NB4 (cell line): Measurements from ENCODE around the gene SMIM28.

Source experiments
- DNase-seq: peaks from one replicate; pipeline ENCODE4 v3.0.0; 2010; ENCODE audit warnings: low read depth
- H3K4me3 ChIP-seq: one replicate; pipeline ENCODE4 v1.5.1; 2011; ENCODE audit warnings: mild to moderate bottlenecking, low read depth, low read length, moderate library complexity
- MYC ChIP-seq: IDR thresholded peaks from 2 replicates; pipeline ENCODE4 v1.6.1; 2011; ENCODE audit warnings: low read depth, low read length
- POLR2A ChIP-seq: IDR thresholded peaks from 2 replicates; pipeline ENCODE4 v1.6.1; 2011; ENCODE audit warnings: mild to moderate bottlenecking; ENCODE audit not compliant: insufficient read length; ENCODE audit errors: extremely low read depth
- TF ChIP-seq, protein P1 (sequence below): IDR thresholded peaks from 2 replicates; pipeline ENCODE4 v1.6.1; 2011; ENCODE audit warnings: low read depth, low read length
- TF ChIP-seq, protein P2 (sequence below): IDR thresholded peaks from one replicate; pipeline ENCODE4 v1.5.1; 2012; ENCODE audit warnings: low read depth, low read length

Gene SMIM28

DNA sequence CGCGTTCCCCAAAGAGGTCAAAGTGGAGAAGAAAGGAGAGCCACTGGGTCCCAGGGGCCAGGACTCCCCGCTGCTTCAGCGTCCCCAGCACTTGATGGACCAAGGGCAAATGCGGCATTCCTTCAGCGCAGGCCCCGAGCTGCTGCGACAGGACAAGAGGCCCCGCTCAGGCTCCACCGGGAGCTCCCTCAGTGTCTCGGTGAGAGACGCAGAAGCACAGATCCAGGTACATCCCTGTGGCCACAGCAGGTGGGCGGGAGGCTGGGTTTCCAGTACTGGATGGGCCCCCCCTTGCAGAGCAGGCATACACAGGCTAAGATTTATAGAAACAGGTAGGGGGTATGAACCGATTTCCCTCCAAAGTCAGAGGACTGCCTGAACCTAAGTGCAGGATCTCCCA is 42.7 kb upstream of the SMIM28 start:
- TF ChIP-seq POLR2A (no peak), MYC (no peak)
- no peak overlapping the region for H3K4me3 ChIP-seq
- DNase-seq = no peak

DNA sequence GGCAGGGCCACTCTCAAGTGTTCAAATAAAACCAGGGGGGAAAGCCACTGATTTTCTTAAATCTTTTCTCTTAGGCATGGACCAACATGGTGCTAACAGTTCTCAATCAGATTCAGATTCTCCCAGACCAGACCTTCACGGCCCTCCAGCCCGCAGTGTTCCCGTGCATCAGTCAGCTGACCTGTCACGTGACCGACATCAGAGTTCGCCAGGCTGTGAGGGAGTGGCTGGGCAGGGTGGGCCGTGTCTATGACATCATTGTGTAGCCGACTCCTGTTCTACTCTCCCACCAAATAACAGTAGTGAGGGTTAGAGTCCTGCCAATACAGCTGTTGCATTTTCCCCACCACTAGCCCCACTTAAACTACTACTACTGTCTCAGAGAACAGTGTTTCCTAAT is 41.5 kb upstream of the SMIM28 start:
- TF ChIP-seq, protein P1, sequence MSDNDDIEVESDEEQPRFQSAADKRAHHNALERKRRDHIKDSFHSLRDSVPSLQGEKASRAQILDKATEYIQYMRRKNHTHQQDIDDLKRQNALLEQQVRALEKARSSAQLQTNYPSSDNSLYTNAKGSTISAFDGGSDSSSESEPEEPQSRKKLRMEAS = no peak
- TF ChIP-seq, protein P2, sequence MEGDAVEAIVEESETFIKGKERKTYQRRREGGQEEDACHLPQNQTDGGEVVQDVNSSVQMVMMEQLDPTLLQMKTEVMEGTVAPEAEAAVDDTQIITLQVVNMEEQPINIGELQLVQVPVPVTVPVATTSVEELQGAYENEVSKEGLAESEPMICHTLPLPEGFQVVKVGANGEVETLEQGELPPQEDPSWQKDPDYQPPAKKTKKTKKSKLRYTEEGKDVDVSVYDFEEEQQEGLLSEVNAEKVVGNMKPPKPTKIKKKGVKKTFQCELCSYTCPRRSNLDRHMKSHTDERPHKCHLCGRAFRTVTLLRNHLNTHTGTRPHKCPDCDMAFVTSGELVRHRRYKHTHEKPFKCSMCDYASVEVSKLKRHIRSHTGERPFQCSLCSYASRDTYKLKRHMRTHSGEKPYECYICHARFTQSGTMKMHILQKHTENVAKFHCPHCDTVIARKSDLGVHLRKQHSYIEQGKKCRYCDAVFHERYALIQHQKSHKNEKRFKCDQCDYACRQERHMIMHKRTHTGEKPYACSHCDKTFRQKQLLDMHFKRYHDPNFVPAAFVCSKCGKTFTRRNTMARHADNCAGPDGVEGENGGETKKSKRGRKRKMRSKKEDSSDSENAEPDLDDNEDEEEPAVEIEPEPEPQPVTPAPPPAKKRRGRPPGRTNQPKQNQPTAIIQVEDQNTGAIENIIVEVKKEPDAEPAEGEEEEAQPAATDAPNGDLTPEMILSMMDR = no peak
- TF ChIP-seq MYC (no peak), POLR2A (no peak)
- no peak for DNase-seq
- H3K4me3 ChIP-seq = no peak overlapping the region

DNA sequence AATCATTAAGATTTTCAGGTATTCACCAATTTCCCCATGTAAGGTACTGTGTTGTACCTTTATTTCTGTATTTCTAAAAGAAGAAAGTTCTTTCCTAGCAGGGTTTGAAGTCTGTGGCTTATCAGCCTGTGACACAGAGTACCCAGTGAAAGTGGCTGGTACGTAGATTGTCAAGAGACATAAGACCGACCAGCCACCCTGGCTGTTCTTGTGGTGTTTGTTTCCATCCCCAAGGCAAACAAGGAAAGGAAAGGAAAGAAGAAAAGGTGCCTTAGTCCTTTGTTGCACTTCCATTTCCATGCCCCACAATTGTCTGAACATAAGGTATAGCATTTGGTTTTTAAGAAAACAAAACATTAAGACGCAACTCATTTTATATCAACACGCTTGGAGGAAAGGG is 40.6 kb upstream of the SMIM28 start:
- TF ChIP-seq MYC (no peak), POLR2A (no peak)
- TF ChIP-seq, protein P1 = no peak
- TF ChIP-seq, protein P2 = no peak
- DNase-seq = no peak
- H3K4me3 ChIP-seq = no peak overlapping the region

DNA sequence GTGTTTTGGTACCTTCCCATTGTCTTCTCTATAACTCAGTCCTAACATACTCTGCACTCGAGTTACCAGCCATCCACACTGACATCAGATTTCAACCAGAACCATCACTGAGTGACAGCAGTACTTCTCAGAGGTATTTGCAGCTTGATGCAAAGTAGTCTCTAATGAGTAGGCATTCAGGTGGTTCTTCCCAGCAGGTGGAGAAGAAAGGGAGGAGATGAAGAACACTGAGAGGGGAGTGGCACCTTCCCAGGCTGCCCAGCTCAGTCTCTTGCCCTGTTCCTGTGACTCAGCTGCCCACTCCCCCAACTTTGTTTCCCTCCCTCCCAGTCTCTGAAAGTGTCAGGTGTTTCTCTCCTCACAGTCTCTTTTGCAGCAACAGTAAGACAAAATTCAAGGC is 38.7 kb upstream of the SMIM28 start:
- no peak for TF ChIP-seq MYC
- TF ChIP-seq, protein P1 = no peak
- TF ChIP-seq POLR2A = no peak
- TF ChIP-seq, protein P2 = no peak

DNA sequence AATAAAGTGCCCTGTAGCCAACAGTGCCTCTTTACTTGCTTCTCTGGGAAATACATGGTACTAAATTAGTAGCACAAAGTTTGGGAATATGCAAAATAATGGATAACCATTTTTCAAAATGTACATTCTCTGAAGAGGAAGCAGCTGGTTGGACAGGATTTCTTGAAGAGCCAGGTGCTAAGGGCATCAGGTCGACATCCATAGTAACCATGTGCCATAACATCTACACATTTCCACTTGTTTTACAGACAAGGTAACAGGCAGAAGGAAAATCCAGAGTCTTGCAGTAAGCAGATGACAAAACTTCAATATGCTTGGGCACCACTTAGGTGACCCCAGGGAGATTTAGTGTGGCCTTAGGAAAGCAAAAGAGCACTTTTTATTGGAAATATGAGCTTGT is 36.5 kb upstream of the SMIM28 start:
- DNase-seq = no peak
- TF ChIP-seq POLR2A = no peak
- TF ChIP-seq, protein P2 = no peak
- TF ChIP-seq, protein P1 = no peak
- TF ChIP-seq MYC = no peak
- H3K4me3 ChIP-seq = no peak overlapping the region

More for the DNA sequence above, 38.7 kb upstream of the SMIM28 start:
- H3K4me3 ChIP-seq = no peak overlapping the region
- DNase-seq = no peak

DNA sequence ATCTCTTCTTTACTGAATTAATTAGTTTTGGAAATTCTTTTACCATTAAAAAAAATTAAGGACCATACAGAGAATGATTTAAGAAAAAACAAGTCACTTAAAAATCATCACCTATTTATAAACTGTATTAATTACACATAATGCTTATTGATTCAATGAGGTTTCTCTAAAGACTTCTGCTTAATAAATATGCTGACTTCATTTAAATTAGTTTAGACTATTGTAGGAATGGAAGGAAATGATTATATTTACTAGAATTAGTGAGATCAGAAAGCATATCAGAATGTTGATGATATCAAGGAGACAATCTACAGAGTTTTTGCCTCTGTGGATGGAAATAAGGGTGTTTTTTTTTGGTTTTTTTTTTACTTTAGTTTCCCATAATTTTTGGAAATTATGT is 34.6 kb upstream of the SMIM28 start:
- TF ChIP-seq POLR2A = no peak
- TF ChIP-seq, protein P2 = no peak
- TF ChIP-seq MYC = no peak
- no peak for DNase-seq
- H3K4me3 ChIP-seq = no peak overlapping the region
